GM19238 (cell line): Measurements from ENCODE around the gene PRR23C.
"Not testable (repeated sequence)": the region's sequence is repeated elsewhere in the genome, so short reads cannot be mapped to it uniquely, and the experiment has no call there.

Experiments used
- DNase-seq: peaks from one replicate; pipeline ENCODE4 v3.0.0; 2011; ENCODE audit warnings: low spot score; ENCODE audit not compliant: insufficient read length

The PRR23C gene

DNA sequence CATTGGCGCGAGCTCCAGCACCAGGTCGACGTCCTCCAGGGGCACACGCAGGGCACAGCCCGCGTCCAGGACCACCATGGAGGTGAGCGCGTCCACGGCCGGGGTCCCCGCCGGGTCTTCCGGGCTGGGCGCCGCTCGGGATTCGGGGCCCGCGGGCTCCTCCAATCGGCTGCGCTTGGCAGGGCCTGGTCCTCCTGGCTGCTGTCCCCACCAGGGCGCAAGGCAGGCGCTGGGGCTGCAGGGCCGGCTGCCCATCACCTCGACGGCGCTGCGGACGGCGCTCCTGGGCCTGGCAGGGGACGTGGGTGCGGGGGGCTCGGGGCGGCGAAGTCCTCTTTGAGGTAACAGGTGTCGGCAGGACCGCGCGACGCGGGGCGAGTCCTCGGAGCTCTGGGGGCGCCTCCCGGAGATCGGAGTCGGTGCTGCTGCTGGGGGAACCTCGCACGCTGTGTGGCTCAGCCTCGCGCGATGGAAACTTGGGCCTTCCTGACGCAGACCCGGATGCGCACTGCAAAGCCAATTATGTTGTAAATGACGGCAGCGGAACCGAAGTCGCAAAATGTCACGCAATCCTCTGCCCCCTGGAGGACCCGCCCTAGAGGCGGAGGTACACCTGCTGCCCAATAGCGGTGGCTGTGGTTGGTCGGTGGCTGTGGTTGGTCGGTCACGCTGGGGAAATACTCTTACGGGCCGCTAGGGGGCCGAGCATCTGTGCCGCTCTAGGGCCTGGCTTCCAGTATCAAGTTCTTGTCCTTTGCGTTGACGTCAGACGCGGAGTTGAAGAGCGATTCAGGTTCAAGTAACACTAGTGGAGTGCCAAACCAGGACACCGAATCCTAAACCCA lies at the start of gene PRR23C:
TSS of gene PRR23C (minus strand) at position 527 of the 845 bp plus-strand sequence. CDS start at position 255, 272 bp downstream.
- no peak for DNase-seq

DNA sequence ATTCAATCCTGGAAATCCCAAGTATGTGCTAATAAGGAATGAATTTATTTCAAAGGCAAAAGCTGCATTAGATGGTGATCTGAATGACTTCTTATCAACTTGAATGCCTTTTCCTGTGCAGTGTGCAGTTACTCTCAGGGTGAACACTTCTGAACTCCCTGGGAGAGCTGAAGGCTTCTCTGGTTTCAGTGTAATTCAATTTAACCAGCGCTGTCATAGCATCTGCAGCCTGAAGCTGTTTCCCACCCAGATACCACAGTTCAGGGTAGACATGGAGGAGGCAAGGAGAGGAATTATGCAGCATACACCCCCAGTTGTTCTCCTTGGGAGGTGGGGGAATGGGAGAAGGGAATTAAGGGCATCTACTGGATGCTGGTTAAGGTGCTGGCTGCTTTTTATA lies 49.1 kb upstream of the PRR23C start:
- no peak for DNase-seq

DNA sequence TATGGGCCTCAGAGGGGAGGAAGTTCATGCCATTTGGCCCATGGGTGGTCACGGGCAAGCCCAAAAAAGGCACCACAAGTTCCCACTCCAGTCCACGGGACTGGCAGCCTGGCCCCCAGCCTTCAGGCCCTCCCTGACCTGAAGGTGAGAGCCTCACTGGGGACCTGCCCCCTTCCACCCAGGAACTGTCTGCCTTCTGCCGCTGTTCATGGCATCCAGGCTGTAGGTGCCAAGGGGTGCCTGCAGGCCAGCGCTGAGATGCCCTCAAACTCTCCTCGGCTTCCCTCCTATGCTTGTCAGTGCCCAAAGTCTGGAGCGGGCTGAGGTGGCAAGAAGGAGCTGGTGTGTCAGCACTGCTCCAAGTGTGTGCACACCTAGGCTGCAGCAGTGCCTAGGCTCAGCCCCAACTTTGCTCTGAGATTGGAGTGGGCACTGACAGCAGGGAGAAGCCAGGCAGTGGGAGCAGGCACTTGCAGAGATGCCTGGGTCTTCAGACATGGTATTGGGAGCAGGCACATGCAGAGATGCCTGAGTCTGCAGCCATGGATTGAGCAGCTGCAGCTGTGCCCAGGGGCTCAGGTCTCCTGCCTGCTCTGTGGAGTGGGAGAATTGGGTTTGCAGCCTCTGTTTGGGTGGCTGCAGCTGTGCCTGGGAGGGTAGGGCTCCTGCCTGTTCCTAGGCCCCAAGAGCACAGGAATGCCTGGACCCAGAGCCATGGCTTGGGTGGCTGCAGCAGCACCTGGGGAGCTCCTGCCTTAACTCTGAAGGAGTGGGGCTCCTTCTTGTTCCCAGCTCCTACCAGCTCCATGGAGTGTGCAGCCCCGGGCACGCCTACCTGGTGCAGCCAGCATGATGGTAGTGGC lies 44.0 kb upstream of the PRR23C start:
- DNase-seq: no peak

DNA sequence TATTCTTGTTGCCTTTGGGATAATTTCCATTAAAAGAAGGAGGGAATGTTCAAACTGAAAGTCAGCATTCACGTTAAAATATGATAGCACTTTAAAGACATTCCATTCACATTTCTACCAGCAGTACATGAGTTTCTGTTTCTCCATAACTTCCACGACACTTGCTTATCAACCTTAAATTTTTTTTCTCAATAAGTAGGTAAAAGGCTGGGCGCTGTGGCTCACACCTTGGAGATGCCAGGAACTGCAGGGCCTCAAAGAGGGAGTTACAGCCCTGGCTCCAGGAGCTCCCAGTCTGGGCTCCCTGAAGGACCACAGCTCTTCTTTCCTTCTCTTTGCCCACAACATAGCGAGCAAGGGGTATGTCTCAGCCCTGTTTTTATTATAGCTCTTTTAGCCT lies 42.9 kb upstream of the PRR23C start:
- DNase-seq: no peak

DNA sequence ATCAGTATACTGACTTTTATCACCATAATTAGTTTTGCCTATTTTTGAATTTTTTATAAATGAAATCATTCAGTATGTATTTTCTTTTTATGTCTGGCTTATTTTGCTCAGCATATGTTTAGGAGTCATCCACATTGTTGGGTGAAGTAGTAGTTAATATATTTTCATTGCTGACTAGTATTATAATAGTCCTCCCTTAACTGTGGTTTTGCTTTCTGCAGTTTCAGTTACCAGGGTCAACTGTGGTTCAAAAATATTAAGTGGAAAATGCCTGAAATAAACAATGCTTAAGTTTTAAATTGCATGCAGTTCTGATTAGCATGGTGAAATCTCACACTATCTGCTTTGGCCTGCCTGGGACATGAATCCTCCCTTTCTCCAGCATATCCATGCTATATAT lies 39.5 kb upstream of the PRR23C start:
- no peak for DNase-seq

DNA sequence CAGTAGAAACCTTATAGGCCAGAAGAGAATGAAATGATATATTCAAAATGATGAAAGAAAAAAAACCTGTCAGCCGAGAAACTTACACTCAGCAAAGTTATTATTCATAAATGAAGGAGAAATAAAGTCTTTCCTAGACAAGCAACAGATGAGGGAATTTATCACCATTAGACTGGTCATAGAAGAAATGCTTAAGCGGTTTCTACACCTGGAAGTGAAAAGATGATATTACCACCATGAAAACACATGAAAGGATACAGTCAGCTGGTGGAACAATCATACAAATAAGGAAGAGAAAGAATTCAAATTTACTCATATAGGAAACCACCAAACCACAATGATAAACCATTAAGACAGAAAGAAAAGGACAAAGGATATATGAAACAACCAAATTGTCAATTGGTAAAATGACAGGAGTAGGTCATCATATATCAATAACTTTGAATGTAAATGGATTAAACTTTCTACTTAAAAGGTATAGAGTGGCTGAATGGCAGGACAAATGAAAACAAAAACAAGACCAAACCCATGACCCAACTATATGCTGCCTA lies 29.9 kb upstream of the PRR23C start:
- no peak for DNase-seq

DNA sequence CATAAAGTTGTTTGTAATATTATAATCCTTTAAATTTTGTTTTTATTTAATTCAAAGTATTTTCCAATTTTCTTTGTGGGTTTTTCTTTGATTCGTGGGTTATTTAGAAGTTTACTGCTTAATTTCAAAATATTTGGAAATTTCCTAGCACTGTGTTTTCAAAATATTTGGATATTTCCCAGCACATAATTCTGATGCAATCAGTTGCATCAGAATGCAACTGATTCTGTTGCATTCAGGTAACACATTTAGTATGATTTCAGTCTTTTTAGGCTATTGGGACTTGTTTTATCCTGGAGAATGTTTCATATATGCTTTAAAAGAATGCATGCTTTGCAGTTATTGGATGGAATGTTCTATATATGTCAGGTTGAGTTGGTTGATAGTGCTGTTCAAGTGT lies 18.2 kb upstream of the PRR23C start:
- DNase-seq: no peak

DNA sequence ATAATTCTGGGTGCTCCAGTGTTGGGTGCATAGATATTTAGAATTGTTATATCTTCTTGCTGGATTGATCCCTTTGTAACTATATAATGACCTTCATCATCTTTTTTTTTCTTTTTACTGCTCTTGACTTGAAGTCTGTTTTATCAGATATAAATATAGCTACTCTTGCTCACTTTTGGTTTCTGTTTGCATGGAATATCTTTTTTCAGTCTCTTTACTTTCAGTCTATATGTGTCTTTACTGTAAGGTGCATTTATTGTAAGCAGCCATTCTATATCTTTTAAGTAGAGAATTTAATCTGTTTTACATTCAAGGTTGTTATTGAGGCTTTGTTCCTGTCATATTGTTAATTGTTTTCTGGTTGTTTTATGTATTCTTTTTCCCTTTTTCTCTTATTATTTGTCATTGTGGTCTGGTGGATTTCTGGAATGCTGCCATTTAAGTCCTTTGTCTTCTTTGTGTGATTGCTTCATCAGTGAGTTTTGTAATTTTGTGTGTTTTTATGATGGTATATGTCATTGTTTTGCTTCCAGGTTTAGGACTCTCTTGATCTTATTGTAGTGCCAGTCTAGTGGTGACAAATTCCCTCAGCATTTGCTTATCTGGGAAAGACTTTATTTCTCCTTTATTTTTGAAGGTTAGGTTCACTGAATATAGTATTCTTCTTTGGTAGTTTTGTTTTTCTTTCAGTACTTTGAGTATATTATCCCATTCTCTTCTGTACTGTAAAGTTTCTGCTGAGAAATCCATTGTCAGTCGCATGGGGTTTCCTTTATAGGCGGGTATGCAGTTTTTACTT lies 8.3 kb upstream of the PRR23C start:
- DNase-seq: no peak

DNA sequence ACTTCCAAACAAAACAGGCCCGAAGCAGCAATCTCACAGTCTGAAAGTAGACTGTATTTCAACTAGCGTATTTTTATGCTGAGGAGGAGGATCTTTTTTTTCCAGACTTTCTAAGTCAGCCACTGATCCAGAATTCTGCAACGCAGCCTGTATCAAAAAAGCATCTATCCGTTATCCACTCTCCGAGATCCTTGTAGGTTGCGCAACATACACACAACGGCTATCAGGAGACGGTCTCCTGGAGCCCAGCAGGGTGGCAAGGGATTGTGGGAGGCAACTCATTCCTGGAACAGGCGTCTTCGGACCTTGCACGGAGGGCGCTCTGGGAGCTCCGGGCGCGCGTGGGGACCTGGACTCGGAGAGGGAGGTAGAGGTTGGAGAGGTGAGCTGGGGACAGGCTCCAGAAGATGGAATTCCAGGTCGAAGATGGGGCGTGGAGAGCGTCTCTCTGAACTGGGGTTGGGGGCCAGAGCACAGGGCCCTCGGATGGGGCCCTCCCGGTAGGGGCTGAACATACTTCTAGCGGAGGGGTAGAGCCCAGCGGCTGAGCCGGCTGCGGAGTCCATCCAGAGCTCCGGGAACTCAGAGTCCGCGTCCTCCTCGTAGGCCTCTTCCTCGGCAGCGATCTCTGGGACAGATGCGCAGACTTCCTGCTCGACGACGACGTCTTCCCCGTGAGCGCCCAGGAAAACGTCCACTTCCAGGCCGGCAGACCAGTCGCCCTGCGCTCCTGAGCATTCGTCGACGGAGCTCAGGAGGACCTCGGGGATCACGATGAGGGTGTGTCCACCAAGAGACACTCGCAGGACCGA lies 932 bp downstream of the PRR23C start:
- DNase-seq: no peak

DNA sequence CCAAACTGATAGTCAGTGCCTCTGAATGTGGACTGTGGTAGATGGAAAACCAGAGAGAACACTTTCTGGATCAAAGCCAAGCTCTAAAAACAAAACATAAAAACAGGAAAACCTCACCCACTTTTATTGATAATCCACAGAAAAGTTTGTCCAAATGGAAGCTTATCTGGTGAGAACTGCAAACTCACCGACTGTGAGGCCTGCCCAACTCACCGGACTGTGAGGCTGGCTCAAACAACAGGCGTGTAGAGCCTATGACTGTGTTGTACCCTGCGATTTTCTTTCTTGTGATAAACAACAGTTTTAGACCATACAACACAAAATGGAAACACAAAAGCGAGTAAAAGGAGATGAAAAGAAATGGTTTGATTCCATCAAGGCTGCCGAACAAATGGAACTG lies 7.2 kb downstream of the PRR23C start:
- DNase-seq: no peak

DNA sequence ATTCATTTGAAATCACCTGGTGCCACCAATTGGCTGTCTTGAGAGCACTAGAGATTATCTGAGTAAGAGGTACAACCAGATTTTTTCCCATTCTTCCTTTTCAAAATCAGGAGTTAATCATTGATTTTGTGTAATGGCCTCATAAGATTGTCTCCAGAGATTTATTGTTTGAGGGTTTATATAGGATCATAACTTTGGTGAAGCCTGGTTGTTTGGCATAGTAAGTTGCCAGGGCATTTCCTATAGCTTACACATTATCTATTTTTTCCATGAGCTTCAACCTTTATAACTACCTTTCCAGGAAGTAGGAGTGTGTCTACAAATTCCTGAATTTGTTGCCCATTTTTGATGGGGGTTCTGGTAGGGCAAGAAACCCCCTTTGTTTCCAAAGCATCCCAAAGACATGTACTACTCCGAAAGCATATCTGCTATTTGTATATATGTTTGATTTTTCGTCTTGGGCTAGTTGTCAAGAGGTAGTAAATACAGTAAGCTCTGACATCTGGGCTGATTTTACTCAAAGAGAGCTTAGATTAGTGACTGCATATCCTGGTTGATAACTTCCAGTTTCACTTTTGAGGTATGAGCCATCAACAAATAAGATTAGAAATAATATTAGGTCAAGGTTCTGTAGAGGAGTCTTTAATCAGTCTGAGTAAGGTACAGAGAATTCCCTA lies 12.2 kb downstream of the PRR23C start:
- DNase-seq: no peak

DNA sequence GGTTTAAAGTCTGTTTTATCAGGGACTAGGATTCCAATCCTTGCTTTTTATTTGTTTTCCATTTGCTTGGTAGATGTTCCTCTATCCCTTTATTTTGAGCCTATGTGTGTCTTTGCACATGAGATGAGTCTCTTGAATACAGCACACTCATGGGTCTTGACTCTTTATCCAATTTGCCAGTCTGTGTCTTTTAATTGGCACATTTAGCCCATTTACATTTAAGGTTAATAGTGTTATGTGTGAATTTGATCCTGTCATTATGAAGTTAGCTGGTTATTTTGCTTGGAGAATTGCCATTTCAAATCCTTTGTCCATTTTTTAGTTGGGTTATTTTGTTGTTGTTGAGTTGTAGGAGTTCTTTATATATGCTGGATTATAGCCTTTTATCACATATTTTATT lies 14.1 kb downstream of the PRR23C start:
- not testable (repeated sequence) for DNase-seq

DNA sequence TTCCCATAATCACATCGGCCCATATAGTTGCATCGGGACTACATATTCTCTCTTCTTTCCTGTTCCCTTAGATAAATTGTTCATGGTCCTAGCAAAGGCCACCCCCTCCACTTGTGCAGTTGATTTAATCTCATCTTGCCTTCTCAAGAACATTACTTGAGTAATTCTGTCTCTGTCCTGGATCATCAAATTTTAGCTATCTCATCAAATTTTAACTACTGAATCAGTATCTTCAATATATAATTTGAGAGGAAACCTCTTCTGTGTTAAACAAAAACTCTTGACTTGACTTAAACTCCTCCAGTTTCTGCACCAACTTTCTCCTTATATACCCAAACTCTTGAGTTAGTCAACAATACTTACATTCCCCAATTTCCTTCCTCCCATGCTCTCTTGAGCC lies 19.7 kb downstream of the PRR23C start:
- DNase-seq: no peak

DNA sequence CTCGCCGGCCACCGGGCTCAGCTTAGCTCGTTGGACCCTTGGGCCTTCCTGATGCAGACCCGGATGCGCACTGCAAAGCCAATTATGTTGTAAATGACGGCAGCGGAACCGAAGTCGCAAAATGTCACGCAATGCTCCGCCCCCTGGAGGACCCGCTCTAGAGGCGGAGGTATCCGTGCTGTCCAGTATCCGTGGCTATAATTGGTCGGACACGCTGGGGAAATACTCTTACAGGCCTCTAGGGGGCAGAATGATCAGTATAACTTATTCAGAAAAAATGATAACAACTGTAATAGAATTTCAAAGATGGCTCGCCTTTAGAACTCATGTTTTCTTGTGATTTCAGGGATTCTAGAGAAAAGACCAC lies 23.8 kb downstream of the PRR23C start, which contains the start of gene PRR23B:
TSS of gene PRR23B (minus strand) at position 59 of the 367 bp plus-strand sequence. CDS start 265 bp downstream, outside the sequence.
- no peak for DNase-seq

DNA sequence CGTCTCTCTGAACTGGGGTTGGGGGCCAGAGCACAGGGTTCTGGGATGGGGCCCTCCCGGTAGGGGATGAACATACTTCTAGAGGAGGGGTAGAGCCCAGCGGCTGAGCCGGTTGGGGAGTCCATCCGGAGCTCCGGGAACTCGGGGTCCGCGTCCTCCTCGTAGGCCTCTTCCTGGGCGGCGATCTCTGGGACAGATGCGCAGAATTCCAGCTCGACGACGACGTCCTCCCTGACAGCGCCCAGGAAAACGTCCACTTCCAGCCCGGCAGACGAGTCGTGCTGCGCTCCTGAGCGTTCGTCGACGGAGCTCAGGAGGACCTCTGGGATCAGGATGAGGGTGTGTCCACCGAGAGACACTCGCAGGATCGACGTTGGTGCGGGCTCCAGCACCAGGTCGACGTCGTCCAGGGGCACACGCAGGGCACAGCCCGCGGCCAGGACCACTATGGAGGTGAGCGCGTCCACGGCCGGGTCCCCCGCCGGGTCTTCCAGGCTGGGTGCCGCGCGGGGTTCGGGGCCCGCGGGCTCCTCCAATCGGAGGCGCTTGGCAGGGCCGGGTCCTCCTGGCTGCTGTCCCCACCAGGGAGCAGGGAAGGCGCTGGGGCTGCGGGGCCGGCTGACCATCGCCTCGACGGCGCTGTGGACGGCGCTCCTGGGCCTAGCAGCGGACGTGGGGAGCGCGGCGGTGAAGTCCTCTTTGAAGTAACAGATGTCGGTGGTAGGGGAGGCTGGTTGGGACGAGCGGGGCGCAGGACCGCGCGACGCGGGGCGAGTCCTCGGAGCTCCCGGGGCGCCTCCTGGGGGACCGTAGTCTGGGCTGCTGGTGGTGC lies 24.4 kb downstream of the PRR23C start:
- DNase-seq: no peak

DNA sequence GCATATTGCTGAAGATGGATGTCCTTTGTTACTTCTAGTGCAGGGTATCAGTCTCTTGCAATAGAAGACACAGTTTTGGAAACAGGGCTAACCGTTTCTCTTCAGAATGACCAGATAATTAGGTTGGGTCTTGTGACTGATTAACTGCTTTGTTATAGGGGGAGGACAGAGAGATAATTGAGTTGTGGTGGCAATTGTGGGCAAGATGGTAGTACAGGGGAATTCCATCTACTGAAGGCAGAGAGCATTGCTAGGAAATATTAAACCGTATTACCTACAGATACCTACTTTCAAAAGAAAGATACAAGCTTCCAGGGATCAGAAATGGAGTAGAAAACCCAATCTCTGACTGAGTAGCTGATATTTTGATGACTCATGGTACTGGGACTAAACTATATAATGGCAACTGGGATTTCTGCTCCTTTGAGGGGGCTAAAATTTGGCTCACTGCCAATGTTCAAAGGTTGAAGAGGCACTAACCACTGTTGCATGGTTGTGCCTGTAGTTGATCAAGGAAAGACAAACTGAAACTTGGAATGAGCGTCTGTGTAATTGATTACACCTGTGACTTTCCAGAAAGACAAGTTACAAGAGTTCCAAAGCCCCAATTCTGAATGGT lies 28.2 kb downstream of the PRR23C start:
- DNase-seq: no peak

DNA sequence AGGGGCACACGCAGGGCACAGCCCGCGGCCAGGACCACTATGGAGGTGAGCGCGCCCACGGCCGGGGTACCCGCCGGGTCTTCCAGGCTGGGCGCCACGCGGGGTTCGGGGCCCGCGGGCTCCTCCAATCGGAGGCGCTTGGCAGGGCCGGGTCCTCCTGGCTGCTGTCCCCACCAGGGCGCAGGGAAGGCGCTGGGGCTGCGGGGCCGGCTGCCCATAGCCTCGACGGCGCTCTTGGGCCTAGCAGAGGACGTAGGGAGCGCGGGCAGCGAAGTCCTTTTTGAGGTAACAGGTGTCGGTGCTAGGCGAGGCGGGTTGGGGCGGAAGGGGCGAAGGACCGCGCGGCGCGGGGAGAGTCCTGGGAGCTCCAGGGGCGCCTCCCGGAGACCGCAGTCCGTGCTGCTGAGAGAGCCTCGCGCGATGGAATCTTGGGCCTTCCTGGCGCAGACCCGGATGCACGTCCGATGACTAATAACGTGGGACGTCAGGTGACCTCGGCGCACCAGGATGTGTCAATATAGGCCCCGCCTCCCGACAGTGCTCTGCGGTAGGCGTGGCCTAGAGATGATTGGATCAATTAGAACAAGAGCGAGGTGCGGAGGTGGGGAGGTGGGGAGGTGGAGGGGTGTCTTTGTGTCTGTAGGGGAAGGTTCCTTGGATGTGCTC lies 38.5 kb downstream of the PRR23C start, which contains the start of gene PRR23A:
TSS of gene PRR23A (minus strand) at position 218 of the 666 bp plus-strand sequence. CDS start at position 218, 0 bp downstream.
- no peak for DNase-seq
